ENCODE measurements around the gene FXYD4.
"Not testable (repeated sequence)": the region's sequence is repeated elsewhere in the genome, so short reads cannot be mapped to it uniquely, and the experiment has no call there.

The FXYD4 gene

GRCh38 chr10:43375401-43376020, 4.1 kb downstream of the FXYD4 start:
- DNase-seq (ENCODE audit: low read depth in 2 of 2) = no peak

- no peak for DNase-seq (ENCODE audit: low read depth in 2 of 2)
These were observed 4.7 kb downstream of the FXYD4 start for GRCh38 chr10:43376046-43376635.

DNA sequence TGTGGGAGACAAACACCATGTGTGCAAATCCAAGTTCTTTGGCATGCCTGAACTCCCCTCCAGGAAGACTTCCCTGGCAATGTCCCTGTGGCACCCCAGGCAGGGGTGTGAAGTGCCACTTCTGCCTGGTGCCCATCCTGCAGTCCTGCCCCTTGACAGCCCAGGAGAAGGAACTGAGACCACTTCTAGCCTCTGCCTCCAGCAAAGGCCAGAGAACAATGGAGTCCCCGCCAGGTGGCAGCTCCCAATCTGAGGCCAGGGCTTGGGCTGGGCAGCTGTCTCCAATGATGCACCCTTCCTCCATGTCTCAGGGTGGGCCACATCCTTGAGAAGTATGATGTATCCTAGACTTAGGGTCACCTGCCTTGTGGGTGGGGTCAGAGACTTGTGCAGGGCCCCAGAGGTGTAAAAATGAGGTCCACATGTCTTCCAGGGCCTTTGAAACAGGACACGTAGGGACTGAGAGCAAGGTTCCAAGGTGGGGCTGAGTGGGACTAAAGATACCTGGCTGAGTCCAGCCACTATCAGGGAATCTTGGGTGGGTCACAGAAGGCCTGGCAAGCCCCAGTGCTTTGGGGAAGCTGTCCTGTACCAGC, 5.5 kb downstream of the FXYD4 start:
- DNase-seq (ENCODE audit: low read depth in 2 of 2) = no peak

GRCh38 chr10:43377424-43377883, 6.0 kb downstream of the FXYD4 start:
- DNase-seq (ENCODE audit: low read depth in 2 of 2) = no peak

- DNase-seq (ENCODE audit: low read depth in 2 of 2) = no peak
These were observed 9.3 kb downstream of the FXYD4 start for GRCh38 chr10:43380610-43381222.

GRCh38 chr10:43383204-43383971, 12.0 kb downstream of the FXYD4 start:
- DNase-seq (ENCODE audit: low read depth in 2 of 2) = no peak

DNA sequence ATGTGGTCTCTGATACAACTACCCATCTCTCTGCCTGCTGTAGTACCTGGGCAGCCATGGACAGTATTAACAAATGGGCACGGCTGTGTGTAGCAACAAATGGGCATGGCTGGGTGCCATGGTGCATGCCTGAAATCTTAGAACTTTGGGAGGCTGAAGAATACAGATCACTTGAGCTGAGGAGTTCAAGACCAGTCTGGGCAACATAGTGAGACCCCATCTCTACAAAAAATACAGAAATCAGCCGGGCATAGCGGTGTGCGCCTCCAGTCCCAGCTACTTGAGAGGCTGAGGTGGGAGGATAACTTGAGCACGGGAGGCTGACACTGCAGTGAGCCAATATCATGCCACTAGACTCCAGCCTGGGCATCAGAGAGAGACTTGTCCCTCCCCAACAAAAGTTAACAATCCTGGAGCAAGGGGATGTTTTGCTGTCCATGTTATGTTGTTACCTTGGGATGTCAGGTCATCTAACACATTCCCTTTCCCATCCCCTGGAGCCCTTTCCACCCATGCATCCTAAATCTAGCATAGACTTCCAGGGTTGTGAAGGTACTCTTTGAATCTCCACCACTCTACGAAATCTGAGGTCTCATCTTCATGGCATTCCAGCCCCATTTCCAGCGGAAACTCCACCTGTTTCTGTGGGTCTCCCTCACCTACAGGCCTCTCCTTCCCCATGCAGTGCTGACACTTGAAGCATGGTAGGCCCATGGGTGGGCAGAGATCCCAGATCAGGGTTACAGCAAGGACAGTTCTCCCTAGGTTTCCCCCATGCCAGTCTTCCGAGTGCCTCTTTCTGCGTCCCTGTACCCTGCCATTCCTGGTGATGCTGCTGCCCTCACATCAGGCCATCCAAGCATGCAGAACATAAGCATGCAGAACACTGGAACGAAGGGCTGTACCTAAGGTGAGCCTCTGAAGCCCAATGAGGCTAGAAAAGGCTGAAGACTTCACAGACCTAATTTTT, 13.1 kb downstream of the FXYD4 start:
- no peak for DNase-seq (ENCODE audit: low read depth in 2 of 2)

DNA sequence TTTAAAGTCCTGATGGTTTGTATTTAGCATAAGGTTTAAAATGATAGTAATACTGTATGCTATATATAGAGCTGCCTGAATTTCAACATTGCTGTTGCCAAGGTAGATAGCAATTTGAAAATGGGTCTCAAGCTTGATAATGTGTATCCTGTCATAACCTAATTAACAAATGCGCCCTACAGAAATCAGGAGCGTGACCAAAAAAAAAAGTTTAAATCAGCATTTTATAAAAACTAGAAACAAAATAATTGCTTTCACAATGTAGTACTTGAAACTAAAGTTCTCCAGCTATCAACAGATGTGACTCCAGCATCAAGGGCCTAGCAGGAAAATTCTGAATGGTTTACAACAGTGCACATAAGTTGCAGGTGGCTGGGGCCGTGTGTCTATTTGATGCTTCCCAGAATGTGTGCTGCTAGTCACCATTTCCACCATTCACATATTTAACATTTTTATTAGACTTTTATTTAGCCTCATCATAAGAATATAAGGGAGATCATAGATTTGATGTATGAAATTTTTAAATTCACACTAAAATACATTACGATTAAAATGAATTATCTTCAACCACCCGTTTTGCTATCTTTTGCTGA, 14.1 kb downstream of the FXYD4 start:
- no peak for DNase-seq (ENCODE audit: low read depth in 2 of 2)

DNA sequence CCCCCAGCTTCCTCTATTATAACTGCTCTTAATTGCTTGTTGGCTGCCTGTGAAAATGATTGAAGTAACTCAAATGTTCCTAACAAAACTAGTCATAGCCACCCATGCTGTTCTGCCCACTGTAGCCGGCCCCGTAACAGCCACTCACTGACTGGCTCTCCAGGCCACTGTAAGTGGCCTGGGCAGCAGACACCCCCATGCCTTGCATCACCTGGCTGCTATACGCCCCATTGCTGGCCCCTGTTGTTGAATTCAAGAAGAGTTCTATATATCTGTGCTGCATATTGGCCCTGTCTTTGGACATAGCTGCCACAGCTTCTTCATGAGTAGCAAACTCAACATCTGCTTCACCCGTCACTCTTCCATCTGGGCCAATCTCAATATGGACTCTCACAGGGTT, 15.1 kb downstream of the FXYD4 start:
- DNase-seq (ENCODE audit: low read depth in 2 of 2) = no peak

DNA sequence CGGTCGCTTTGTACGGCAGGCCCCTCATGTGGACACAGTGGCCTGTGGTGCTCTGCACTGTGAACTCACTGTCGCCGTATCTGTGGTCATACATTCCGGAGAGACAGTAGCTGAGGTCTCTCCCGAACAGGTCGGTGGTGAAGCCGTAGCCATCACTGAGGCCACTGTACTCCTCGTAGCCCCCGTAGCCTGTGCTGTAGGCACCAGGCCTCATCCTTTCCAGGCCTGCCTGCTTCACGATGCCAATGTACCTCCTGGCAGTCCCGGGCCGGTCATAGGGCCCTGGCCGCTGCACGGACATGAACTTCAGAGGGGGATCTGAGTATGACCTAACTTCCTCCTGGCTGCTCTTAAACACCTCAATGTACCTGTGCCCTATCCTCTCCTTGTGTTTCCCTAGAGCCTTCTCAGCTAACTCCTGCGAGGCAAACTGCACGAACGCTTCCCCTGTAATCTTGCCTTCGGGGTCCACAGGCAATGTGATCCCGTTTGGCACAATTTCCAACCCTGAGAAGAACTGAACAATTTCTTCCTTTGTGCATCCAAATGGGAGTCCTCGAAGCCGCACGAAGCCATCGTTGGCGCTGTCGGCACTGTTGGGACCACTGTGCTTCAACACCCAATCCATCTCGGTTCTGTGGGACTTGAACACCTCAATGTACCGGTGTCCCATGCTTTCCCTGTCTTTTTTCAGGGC, 15.7 kb downstream of the FXYD4 start:
- no peak for DNase-seq (ENCODE audit: low read depth in 2 of 2)

DNA sequence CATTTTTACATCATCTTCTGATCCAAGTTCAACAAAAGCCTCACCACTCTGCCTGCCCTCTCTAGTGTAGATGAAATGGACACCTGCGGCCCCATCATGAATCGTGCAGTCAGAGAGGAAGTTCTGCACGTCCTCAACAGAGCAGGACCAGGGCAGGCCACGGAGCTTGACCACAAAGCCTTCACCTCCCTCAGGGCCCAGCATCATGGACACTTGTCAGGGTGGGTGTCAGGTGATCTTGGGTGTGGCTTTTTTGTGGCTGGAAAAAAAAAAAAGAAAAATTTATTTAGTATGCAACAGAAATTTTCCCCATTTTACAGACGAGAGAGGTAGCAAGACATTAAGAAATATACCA, 16.2 kb downstream of the FXYD4 start:
- no peak for DNase-seq (ENCODE audit: low read depth in 2 of 2)

DNA sequence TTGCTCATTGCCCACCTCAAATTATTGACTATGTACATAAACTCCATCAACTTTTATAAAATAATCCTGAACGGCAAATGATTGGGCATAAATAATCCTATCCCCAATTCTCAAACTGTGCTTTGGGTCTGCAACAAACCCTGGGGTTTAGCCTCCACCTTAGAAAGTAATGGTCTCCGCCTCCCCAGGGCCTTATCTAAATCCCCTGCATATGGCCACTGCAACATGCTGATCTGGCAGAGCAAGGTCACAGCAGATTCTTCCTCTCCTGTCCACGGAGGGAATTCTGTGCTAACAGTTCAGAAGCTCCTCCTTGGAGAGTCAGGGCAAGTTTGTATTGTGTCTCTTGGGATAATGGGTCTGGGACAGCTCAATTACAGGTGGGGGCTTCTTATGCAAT, 18.4 kb downstream of the FXYD4 start:
- DNase-seq (ENCODE audit: low read depth in 2 of 2) = no peak

GRCh38 chr10:43390333-43390732, 18.9 kb downstream of the FXYD4 start:
- no peak for DNase-seq (ENCODE audit: low read depth in 2 of 2)

DNA sequence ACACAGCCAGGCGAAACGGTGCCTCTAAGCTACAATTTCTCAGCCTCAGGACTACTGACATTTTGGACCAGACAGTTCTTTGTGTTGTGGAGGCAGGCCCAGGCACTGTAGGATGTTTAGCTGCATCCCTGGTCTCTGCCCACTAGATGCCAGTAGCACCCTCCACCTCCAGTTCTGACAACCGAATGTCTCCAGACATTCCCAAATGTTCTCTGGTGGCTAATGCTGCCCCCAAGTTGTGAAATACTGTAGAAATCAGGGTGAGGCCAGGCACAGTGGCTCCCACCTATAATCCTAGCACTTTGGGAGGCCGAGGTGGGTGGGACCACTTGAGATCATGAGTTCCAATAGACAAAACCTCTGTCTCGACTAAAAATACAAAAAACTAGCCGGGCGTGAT, 19.3 kb downstream of the FXYD4 start:
- no peak for DNase-seq (ENCODE audit: low read depth in 2 of 2)

GRCh38 chr10:43391496-43391895, 20.1 kb downstream of the FXYD4 start:
- no peak for DNase-seq (ENCODE audit: low read depth in 2 of 2)

DNA sequence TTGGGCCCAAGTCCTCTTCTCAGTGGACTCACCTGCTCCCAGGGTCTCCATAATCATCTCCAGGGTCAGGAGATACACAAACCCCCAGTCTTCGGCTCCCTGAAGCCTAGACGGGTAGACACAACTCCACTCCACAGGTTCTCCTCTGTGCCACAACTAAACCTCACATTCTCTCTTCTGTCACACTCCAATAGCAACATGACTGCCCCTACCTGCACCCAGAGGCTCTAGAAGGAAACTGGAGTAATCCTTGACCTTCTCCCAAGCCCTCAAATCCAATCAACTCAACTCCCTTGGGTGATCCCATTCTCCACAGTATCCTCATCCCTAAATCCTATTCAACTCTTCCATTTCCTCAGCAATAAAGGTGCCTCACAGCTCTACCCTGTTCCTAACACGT, 21.3 kb downstream of the FXYD4 start:
- DNase-seq (ENCODE audit: low read depth in 2 of 2) = no peak

GRCh38 chr10:43393186-43393585, 21.8 kb downstream of the FXYD4 start:
- not testable (repeated sequence) for DNase-seq (ENCODE audit: low read depth in 2 of 2)

GRCh38 chr10:43393606-43394360, 22.3 kb downstream of the FXYD4 start:
- DNase-seq (ENCODE audit: low read depth in 2 of 2) = no peak

DNA sequence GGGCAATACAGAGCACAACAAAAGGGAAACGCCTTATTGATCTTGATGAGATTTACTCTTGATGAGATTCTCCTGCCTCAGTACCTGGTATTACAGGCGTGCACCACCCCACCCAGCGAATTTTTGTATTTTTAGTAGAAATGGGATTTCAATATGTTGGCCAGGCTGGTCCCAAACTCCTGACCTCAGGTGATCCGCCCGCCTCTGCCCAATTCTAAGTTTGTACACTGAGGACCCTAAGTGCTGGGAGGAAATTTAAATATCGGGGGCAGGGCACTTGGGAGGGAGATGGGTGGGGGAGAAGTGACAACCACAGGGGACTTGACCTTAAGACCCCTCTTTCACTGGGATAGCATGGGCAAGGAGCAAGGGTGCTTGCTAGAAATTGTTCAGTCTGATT, 23.4 kb downstream of the FXYD4 start:
- DNase-seq (ENCODE audit: low read depth in 2 of 2) = no peak

Measured in stimulated activated CD4-positive, alpha-beta T cell treated with anti-CD3 and anti-CD28 coated beads, Interleukin-15, amount 100 ng/mL, for 48 hours (primary cell).